ENCODE data around the gene MECR.

The MECR gene

DNA sequence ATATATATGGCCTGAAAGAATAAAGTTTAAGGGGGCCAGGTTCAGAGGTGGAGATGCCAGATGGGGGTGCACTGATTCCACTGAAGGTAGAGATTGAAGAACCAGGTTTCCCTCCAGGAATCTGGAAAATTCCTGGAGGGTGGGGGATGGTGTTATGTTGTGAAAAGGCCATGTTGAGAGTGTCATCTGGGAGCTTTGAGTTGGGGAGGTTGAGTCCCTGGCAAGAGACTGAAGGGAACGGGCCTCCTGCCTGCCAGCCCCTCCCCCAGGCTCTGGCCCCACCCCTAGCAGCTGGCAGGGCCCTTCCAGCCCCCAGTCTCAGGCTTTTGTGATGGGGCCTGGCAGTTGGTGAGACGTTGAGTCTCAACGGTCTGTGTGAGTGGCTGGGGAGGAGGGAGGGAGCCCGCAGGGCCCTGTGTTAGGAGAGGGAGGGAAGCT lies 9.7 kb upstream of the MECR start:
- no peak overlapping the region for H3K4me3 ChIP-seq (ENCODE audit: low read depth, low read length)
- DNase-seq, result no peak
- no peak overlapping the region for H3K23ac ChIP-seq (ENCODE audit: low read length)
- WGBS (ENCODE audit: extremely low coverage, insufficient coverage, insufficient read length), result no CpG with 5 or more reads among the region's 4 CpGs
- no peaks in the 10 kb centered on the region for H3K27me3 ChIP-seq (ENCODE audit: insufficient read depth, low read length)
- peaks cover 16% of the 10 kb centered on the region for H3K79me2 ChIP-seq (ENCODE audit: control insufficient read depth, insufficient read depth, low read length, poor library complexity)
- peak overlapping the region; percentile 45 for H4K8ac ChIP-seq (ENCODE audit: low read depth, low read length)
- no peaks in the 10 kb centered on the region for H3K36me3 ChIP-seq (ENCODE audit: control insufficient read depth in 1 of 2, insufficient read depth in 2 of 2, low read length in 2 of 2)
- H4K12ac ChIP-seq (ENCODE audit: low read depth, low read length), result no peak overlapping the region
- H2BK5ac ChIP-seq (ENCODE audit: low read depth, low read length, poor library complexity), result no peak overlapping the region
- H3K79me1 ChIP-seq (ENCODE audit: low read length), result peaks cover 30% of the 10 kb centered on the region
- H3K14ac ChIP-seq (ENCODE audit: low read length), result no peak overlapping the region
- H2AFZ ChIP-seq (ENCODE audit: insufficient read depth, low read length, poor library complexity), result no peak overlapping the region
- H3K4me1 ChIP-seq (ENCODE audit: control insufficient read depth in 1 of 2, insufficient read depth in 2 of 2, low read length in 2 of 2), result peaks cover 40 to 53% of the 10 kb centered on the region in 2 experiments
- H3K9me3 ChIP-seq (ENCODE audit: insufficient read depth, low read depth, low read length), result peaks cover 3% of the 10 kb centered on the region
- H3K9ac ChIP-seq (ENCODE audit: low read length), result no peak overlapping the region
- H3K4me2 ChIP-seq (ENCODE audit: low read length), result no peak overlapping the region
- no peak overlapping the region for H3K18ac ChIP-seq (ENCODE audit: low read length)
- H2BK12ac ChIP-seq (ENCODE audit: low read length), result peak overlapping the region; percentile 33
- no peak overlapping the region for H3K27ac ChIP-seq (ENCODE audit: low read depth, low read length)
- peak overlapping the region; percentile 70 for H3K4ac ChIP-seq (ENCODE audit: low read depth, low read length)
- peak overlapping the region; percentile 80 for H4K91ac ChIP-seq (ENCODE audit: low read depth, low read length)
- H2BK120ac ChIP-seq (ENCODE audit: insufficient read depth, low read length, poor library complexity), result peak overlapping the region; percentile 69
- peak overlapping the region; percentile 56 for H2AK5ac ChIP-seq (ENCODE audit: low read length)

DNA sequence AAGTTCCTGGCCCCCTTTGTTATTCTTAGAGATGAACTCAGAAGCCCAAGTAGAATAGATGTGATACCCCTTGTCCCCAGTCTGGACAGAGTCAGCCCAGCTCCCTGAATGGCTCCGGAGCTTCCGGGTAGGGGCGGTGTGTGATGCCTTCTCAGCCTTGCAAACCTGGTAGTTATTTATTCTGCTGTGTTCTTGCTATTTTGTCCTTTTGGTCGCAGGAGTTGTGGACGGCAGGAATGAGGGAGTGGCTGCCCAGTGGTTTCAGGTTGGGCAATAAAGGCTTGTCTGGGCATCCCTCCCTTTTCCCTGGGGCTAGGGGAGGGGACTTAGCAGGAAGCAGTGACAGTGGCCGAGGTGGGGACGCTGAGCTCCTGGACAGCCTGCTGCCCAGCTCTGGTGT lies 8.4 kb upstream of the MECR start:
- no peaks in the 10 kb centered on the region for H3K36me3 ChIP-seq (ENCODE audit: control insufficient read depth in 1 of 2, insufficient read depth in 2 of 2, low read length in 2 of 2)
- peaks cover 3% of the 10 kb centered on the region for H3K9me3 ChIP-seq (ENCODE audit: insufficient read depth, low read depth, low read length)
- H3K79me1 ChIP-seq (ENCODE audit: low read length), result peaks cover 26% of the 10 kb centered on the region
- no peak overlapping the region for H2BK120ac ChIP-seq (ENCODE audit: insufficient read depth, low read length, poor library complexity)
- no peak overlapping the region for H3K4me2 ChIP-seq (ENCODE audit: low read length)
- H2BK5ac ChIP-seq (ENCODE audit: low read depth, low read length, poor library complexity), result no peak overlapping the region
- peaks cover 31 to 41% of the 10 kb centered on the region in 2 experiments for H3K4me1 ChIP-seq (ENCODE audit: control insufficient read depth in 1 of 2, insufficient read depth in 2 of 2, low read length in 2 of 2)
- no peak overlapping the region for H3K4ac ChIP-seq (ENCODE audit: low read depth, low read length)
- H3K79me2 ChIP-seq (ENCODE audit: control insufficient read depth, insufficient read depth, low read length, poor library complexity), result peaks cover 12% of the 10 kb centered on the region
- no peak overlapping the region for H3K14ac ChIP-seq (ENCODE audit: low read length)
- no peak overlapping the region for H3K18ac ChIP-seq (ENCODE audit: low read length)
- no peak overlapping the region for H4K91ac ChIP-seq (ENCODE audit: low read depth, low read length)
- WGBS (ENCODE audit: extremely low coverage, insufficient coverage, insufficient read length), result no CpG with 5 or more reads among the region's 7 CpGs
- DNase-seq, result peak; percentile 76 to 95
- no peak overlapping the region for H4K12ac ChIP-seq (ENCODE audit: low read depth, low read length)
- H2AK5ac ChIP-seq (ENCODE audit: low read length), result no peak overlapping the region
- H3K27me3 ChIP-seq (ENCODE audit: insufficient read depth, low read length), result no peaks in the 10 kb centered on the region
- no peak overlapping the region for H2AFZ ChIP-seq (ENCODE audit: insufficient read depth, low read length, poor library complexity)
- no peak overlapping the region for H3K9ac ChIP-seq (ENCODE audit: low read length)
- no peak overlapping the region for H2BK12ac ChIP-seq (ENCODE audit: low read length)
- H3K4me3 ChIP-seq (ENCODE audit: low read depth, low read length), result no peak overlapping the region
- no peak overlapping the region for H3K23ac ChIP-seq (ENCODE audit: low read length)
- H3K27ac ChIP-seq (ENCODE audit: low read depth, low read length), result peak overlapping the region; percentile 78
- H4K8ac ChIP-seq (ENCODE audit: low read depth, low read length), result no peak overlapping the region

DNA sequence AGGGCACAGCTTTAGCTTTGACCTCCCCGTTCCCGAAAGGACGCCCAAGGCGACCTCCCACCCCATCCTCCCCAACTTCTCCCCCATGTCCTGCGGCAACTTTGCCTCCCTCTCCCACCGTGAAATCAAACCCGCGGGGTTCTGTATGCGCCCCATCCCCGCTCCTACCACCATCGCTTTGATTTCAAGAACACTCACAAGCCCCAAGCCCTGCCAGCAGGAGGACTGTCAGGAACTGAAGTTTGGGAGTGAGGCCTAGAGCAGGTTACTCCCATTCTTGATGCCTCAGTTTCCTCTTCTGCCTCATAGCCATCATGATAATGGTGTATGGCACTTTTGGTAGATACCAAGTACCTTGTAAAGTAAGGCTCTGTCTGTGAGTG lies 7.9 kb upstream of the MECR start:
- H3K79me1 ChIP-seq (ENCODE audit: low read length), result peaks cover 26% of the 10 kb centered on the region
- peak overlapping the region; percentile 78 for H3K27ac ChIP-seq (ENCODE audit: low read depth, low read length)
- no peak overlapping the region for H2AFZ ChIP-seq (ENCODE audit: insufficient read depth, low read length, poor library complexity)
- no CpG with 5 or more reads among the region's 11 CpGs for WGBS (ENCODE audit: extremely low coverage, insufficient coverage, insufficient read length)
- H2BK12ac ChIP-seq (ENCODE audit: low read length), result peak overlapping the region; percentile 46
- H2BK120ac ChIP-seq (ENCODE audit: insufficient read depth, low read length, poor library complexity), result peak overlapping the region; percentile 52
- H3K9me3 ChIP-seq (ENCODE audit: insufficient read depth, low read depth, low read length), result peaks cover 3% of the 10 kb centered on the region
- H3K18ac ChIP-seq (ENCODE audit: low read length), result peak overlapping the region; percentile 56
- no peak overlapping the region for H3K4ac ChIP-seq (ENCODE audit: low read depth, low read length)
- no peak overlapping the region for H2AK5ac ChIP-seq (ENCODE audit: low read length)
- no peak overlapping the region for H3K23ac ChIP-seq (ENCODE audit: low read length)
- no peaks in the 10 kb centered on the region for H3K27me3 ChIP-seq (ENCODE audit: insufficient read depth, low read length)
- H4K91ac ChIP-seq (ENCODE audit: low read depth, low read length), result peak overlapping the region; percentile 91
- peak overlapping the region; percentile 80 for H4K8ac ChIP-seq (ENCODE audit: low read depth, low read length)
- peak overlapping the region; percentile 67 for H3K4me3 ChIP-seq (ENCODE audit: low read depth, low read length)
- H3K9ac ChIP-seq (ENCODE audit: low read length), result no peak overlapping the region
- H4K12ac ChIP-seq (ENCODE audit: low read depth, low read length), result no peak overlapping the region
- H3K14ac ChIP-seq (ENCODE audit: low read length), result peak overlapping the region; percentile 96
- H3K4me1 ChIP-seq (ENCODE audit: control insufficient read depth in 1 of 2, insufficient read depth in 2 of 2, low read length in 2 of 2), result peaks cover 25 to 37% of the 10 kb centered on the region in 2 experiments
- H2BK5ac ChIP-seq (ENCODE audit: low read depth, low read length, poor library complexity), result peak overlapping the region; percentile 33
- H3K36me3 ChIP-seq (ENCODE audit: control insufficient read depth in 1 of 2, insufficient read depth in 2 of 2, low read length in 2 of 2), result no peaks in the 10 kb centered on the region
- peaks cover 12% of the 10 kb centered on the region for H3K79me2 ChIP-seq (ENCODE audit: control insufficient read depth, insufficient read depth, low read length, poor library complexity)
- H3K4me2 ChIP-seq (ENCODE audit: low read length), result peak overlapping the region; percentile 93
- peak in 1 of 2 donors; percentile 22 for DNase-seq

DNA sequence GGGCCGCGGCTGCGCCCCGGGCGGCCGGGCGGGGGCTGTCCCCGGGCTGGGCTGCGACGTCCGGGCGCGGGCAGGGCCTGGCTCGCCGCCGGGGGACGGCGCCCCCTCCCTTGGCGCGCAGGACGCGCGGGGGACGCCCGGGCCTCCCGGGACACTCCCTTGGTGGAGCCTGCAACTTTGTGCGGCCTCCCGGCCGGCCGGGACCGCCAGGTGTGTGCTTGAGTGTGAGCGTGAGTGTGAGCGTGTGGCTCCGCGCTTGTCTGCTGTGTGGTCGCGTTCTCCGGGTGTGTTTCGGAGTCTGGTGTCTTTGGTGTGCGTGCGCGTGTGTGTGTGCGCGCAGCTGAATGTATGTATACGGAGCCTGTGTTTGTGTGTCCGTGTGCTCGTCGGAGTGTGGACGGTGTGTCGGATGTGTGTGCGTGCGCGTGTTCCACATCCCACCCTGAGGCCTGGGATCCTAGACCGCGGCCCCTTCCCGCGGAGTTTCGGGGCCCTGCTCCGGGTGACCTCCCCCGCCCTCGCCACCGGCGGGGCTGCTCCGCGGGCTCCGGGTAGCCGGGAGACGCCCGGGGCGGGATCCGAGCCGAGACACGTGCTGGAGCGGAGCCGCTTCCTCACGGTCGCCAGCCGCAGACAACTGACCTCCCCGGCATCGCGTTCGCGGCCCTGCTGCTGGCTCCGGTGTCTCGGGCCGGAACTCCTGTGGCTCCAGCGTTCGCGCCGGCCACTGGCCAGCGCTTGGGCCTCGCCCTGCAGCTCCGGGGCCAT lies 7.3 kb upstream of the MECR start:
- peak overlapping the region; percentile 37 for H2AFZ ChIP-seq (ENCODE audit: insufficient read depth, low read length, poor library complexity)
- no peaks in the 10 kb centered on the region for H3K27me3 ChIP-seq (ENCODE audit: insufficient read depth, low read length)
- peaks cover 26% of the 10 kb centered on the region for H3K79me1 ChIP-seq (ENCODE audit: low read length)
- peaks cover 24 to 34% of the 10 kb centered on the region in 2 experiments for H3K4me1 ChIP-seq (ENCODE audit: control insufficient read depth in 1 of 2, insufficient read depth in 2 of 2, low read length in 2 of 2)
- H3K4me2 ChIP-seq (ENCODE audit: low read length), result peak overlapping the region; percentile 93
- peak overlapping the region; percentile 91 for H4K91ac ChIP-seq (ENCODE audit: low read depth, low read length)
- peak overlapping the region; percentile 80 for H4K8ac ChIP-seq (ENCODE audit: low read depth, low read length)
- peak overlapping the region; percentile 60 for H3K18ac ChIP-seq (ENCODE audit: low read length)
- H3K4me3 ChIP-seq (ENCODE audit: low read depth, low read length), result peak overlapping the region; percentile 67
- peak overlapping the region; percentile 78 for H3K27ac ChIP-seq (ENCODE audit: low read depth, low read length)
- H4K12ac ChIP-seq (ENCODE audit: low read depth, low read length), result peak overlapping the region; percentile 73
- H3K4ac ChIP-seq (ENCODE audit: low read depth, low read length), result peak overlapping the region; percentile 58
- peaks cover 3% of the 10 kb centered on the region for H3K9me3 ChIP-seq (ENCODE audit: insufficient read depth, low read depth, low read length)
- H3K36me3 ChIP-seq (ENCODE audit: control insufficient read depth in 1 of 2, insufficient read depth in 2 of 2, low read length in 2 of 2), result no peaks in the 10 kb centered on the region
- peak overlapping the region; percentile 71 for H2AK5ac ChIP-seq (ENCODE audit: low read length)
- H2BK5ac ChIP-seq (ENCODE audit: low read depth, low read length, poor library complexity), result peak overlapping the region; percentile 33
- peaks cover 12% of the 10 kb centered on the region for H3K79me2 ChIP-seq (ENCODE audit: control insufficient read depth, insufficient read depth, low read length, poor library complexity)
- no CpG with 5 or more reads among the region's 93 CpGs for WGBS (ENCODE audit: extremely low coverage, insufficient coverage, insufficient read length)
- H3K9ac ChIP-seq (ENCODE audit: low read length), result peak overlapping the region; percentile 66
- peak overlapping the region; percentile 52 for H2BK120ac ChIP-seq (ENCODE audit: insufficient read depth, low read length, poor library complexity)
- peak overlapping the region; percentile 96 for H3K14ac ChIP-seq (ENCODE audit: low read length)
- peak overlapping the region; percentile 46 for H2BK12ac ChIP-seq (ENCODE audit: low read length)
- DNase-seq, result peak; percentile 35 to 64
- peak overlapping the region; percentile 31 for H3K23ac ChIP-seq (ENCODE audit: low read length)

All from trophoblast cell (in vitro differentiated cells and primary cell).